Loucy (cell line): ENCODE results near the gene ZNF26.
"Not testable (repeated sequence)": the region's sequence is repeated elsewhere in the genome, so short reads cannot be mapped to it uniquely, and the experiment has no call there.

Source experiments
- H2AFZ ChIP-seq: fragments of 200-600 bp; sonication (generic); 2 replicates; pipeline ENCODE4 v1.6.0; 2016; ENCODE audit warnings: antibody characterized with exemption, mild to moderate bottlenecking, low read length, moderate library complexity
- H3F3A ChIP-seq: fragments of 200-600 bp; 2 replicates; pipeline ENCODE4 v1.6.0; 2016; ENCODE audit warnings: antibody characterized with exemption, low read depth, mild to moderate bottlenecking
- H3K27me3 ChIP-seq: fragments of 200-600 bp; sonication (generic); 2 replicates; pipeline ENCODE4 v1.6.1; 2014; ENCODE audit warnings: low read length, mild to moderate bottlenecking; ENCODE audit not compliant: insufficient read depth, poor library complexity, severe bottlenecking
- H3K36me3 ChIP-seq: fragments of 200-600 bp; sonication (generic); 2 replicates; pipeline ENCODE4 v1.6.1; 2016; ENCODE audit warnings: low read length; ENCODE audit not compliant: insufficient read depth
- H3K4me1 ChIP-seq: fragments of 200-600 bp; sonication (generic); 2 replicates; pipeline ENCODE4 v1.5.1; 2014; ENCODE audit warnings: low read length, mild to moderate bottlenecking; ENCODE audit not compliant: insufficient read depth, poor library complexity, severe bottlenecking
- H3K4me2 ChIP-seq: fragments of 200-600 bp; sonication (generic); 2 replicates; pipeline ENCODE4 v1.6.0; 2014; ENCODE audit warnings: antibody characterized with exemption, low read length, low read depth, mild to moderate bottlenecking; ENCODE audit not compliant: poor library complexity, severe bottlenecking
- H3K4me3 ChIP-seq: fragments of 200-600 bp; sonication (generic); 2 replicates; pipeline ENCODE4 v1.5.1; 2014; ENCODE audit warnings: low read length, mild to moderate bottlenecking, mixed read lengths; ENCODE audit not compliant: poor library complexity, severe bottlenecking
- H3K79me2 ChIP-seq: fragments of 200-600 bp; sonication (generic); 2 replicates; pipeline ENCODE4 v1.6.1; 2014; ENCODE audit warnings: low read length; ENCODE audit not compliant: insufficient read depth
- H3K9ac ChIP-seq: fragments of 200-600 bp; sonication (generic); 2 replicates; pipeline ENCODE4 v1.6.0; 2014; ENCODE audit warnings: mild to moderate bottlenecking, low read depth, low read length, moderate library complexity; ENCODE audit not compliant: poor library complexity, severe bottlenecking
- H3K9me2 ChIP-seq: fragments of 200-600 bp; sonication (generic); replicated peaks from 2 replicates; pipeline ENCODE4 v1.6.1; 2016; ENCODE audit warnings: low read depth, low read length, mixed read lengths
- H3K9me3 ChIP-seq: fragments of 200-600 bp; sonication (generic); 2 replicates; pipeline ENCODE4 v1.6.1; 2014; ENCODE audit warnings: mild to moderate bottlenecking, antibody characterized with exemption, low read length, low read depth; ENCODE audit not compliant: insufficient read depth
- H4K20me1 ChIP-seq: fragments of 200-600 bp; sonication (generic); 2 replicates; pipeline ENCODE4 v1.6.0; 2014; ENCODE audit warnings: antibody characterized with exemption, low read length, mild to moderate bottlenecking; ENCODE audit not compliant: insufficient read depth, poor library complexity, severe bottlenecking
- EZH2phosphoT487 ChIP-seq: fragments of 200-600 bp; IDR thresholded peaks from 2 replicates; pipeline ENCODE4 v1.6.1; 2018; ENCODE audit warnings: antibody characterized with exemption, mild to moderate bottlenecking, moderate library complexity, borderline replicate concordance
- TF ChIP-seq, protein P1 (sequence below): fragments of 200-600 bp; sonication (generic); conservative IDR thresholded peaks from 2 replicates; pipeline ENCODE4 v1.5.1; 2014; ENCODE audit warnings: mild to moderate bottlenecking, antibody characterized with exemption, low read length

The ZNF26 gene

DNA sequence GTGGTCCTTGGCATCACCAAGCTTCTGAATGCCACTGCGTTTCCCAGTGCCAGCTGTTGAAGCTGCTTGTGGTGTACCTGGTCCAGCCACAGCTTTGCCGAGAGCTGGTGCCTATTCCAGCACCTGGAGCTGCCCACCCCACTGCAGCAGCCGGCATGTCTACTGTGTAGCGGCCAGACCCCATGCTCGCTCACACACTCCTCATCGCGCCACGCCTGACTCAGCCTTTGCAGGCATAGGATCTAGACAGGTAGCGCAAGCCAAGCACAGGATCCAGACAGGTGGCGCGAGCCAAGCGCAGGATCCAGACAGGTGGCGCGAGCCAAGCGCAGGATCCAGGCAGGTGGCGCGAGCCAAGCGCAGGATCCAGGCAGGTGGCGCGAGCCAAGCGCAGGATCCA is 18.4 kb upstream of the ZNF26 start:
- H3F3A ChIP-seq = no peaks in the 10 kb centered on the region
- H3K27me3 ChIP-seq = no peaks in the 10 kb centered on the region
- no peak overlapping the region for H2AFZ ChIP-seq
- H3K4me3 ChIP-seq = no peak overlapping the region
- no peaks in the 10 kb centered on the region for H3K79me2 ChIP-seq
- no peaks in the 10 kb centered on the region for H4K20me1 ChIP-seq
- TF ChIP-seq EZH2phosphoT487 = no peak
- TF ChIP-seq, protein P1, sequence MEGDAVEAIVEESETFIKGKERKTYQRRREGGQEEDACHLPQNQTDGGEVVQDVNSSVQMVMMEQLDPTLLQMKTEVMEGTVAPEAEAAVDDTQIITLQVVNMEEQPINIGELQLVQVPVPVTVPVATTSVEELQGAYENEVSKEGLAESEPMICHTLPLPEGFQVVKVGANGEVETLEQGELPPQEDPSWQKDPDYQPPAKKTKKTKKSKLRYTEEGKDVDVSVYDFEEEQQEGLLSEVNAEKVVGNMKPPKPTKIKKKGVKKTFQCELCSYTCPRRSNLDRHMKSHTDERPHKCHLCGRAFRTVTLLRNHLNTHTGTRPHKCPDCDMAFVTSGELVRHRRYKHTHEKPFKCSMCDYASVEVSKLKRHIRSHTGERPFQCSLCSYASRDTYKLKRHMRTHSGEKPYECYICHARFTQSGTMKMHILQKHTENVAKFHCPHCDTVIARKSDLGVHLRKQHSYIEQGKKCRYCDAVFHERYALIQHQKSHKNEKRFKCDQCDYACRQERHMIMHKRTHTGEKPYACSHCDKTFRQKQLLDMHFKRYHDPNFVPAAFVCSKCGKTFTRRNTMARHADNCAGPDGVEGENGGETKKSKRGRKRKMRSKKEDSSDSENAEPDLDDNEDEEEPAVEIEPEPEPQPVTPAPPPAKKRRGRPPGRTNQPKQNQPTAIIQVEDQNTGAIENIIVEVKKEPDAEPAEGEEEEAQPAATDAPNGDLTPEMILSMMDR = no peak
- H3K4me1 ChIP-seq = no peaks in the 10 kb centered on the region
- H3K9ac ChIP-seq = no peak overlapping the region
- no peaks in the 10 kb centered on the region for H3K9me2 ChIP-seq
- H3K36me3 ChIP-seq = no peaks in the 10 kb centered on the region
- H3K9me3 ChIP-seq = peaks cover 22% of the 10 kb centered on the region; the same call in 1 of the 2 replicates
- H3K4me2 ChIP-seq = no peak overlapping the region

DNA sequence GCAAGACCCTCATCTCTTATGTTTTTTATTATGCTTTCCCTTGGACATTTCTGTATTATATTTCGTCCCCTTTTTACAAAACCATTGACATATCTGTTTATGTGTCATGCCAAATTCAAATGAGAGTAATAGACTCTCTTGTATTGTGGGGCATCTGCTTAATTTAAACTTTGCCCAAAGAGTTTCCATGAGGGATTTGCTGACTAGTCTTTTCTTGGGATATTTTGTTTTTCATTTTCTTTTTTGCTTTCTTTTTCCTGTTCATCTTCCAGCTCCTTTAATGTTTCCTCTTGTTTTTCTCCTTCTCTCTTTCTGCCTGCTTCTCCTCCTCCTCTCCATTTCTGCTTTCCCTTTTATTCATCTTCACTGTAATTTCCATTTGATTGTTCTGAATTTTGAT is 13.8 kb upstream of the ZNF26 start:
- no peaks in the 10 kb centered on the region for H3F3A ChIP-seq
- no peaks in the 10 kb centered on the region for H3K27me3 ChIP-seq
- H3K9me3 ChIP-seq = peaks cover 11% of the 10 kb centered on the region; the same call in 1 of the 2 replicates
- H4K20me1 ChIP-seq = no peaks in the 10 kb centered on the region
- no peak for TF ChIP-seq EZH2phosphoT487
- TF ChIP-seq, protein P1 = no peak
- no peak overlapping the region for H3K4me3 ChIP-seq
- H2AFZ ChIP-seq = no peak overlapping the region
- H3K9ac ChIP-seq = no peak overlapping the region
- H3K36me3 ChIP-seq = no peaks in the 10 kb centered on the region
- no peak overlapping the region for H3K4me2 ChIP-seq
- no peaks in the 10 kb centered on the region for H3K9me2 ChIP-seq
- H3K4me1 ChIP-seq = no peaks in the 10 kb centered on the region
- H3K79me2 ChIP-seq = no peaks in the 10 kb centered on the region

DNA sequence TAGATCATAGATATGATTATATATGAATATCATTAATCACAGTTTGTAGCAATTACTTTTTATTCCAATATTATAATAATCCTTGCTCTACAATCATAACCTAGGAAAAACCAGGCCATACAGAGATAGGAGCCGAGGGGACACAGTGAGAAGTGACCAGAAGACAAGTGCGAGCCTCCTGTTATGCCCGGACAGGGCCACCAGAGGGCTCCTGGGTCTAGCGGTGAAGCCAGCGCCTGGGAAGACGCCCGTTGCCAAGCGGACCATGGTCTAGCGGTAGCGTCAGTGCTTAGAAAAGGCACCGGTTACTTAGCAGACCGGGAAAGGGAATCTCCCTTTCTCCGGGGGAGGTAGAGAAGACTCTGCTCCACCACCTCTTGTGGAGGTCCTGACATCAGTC is 9.3 kb upstream of the ZNF26 start:
- not testable (repeated sequence) for H3K9ac ChIP-seq, H3K4me1 ChIP-seq, H3K36me3 ChIP-seq, H2AFZ ChIP-seq, H3K27me3 ChIP-seq, H3K4me3 ChIP-seq, H3K9me2 ChIP-seq, H3F3A ChIP-seq, H3K9me3 ChIP-seq, H4K20me1 ChIP-seq, H3K79me2 ChIP-seq, H3K4me2 ChIP-seq
- TF ChIP-seq, protein P1 = 0 out of 2 replicates have a peak, but pooled peaks have one; percentile 26
